GM12878 (cell line): Measurements from ENCODE around the gene WDR74. TPM values are rescaled to one million over a fixed set of nuclear protein-coding genes. Genes with fewer than 3 reads are reported as not detected.
A peak's percentile ranks its signal among the peaks of the same experiment; 100 is the strongest.

Experiments
- FOXK2 ChIP-seq: fragments of 450-650 bp; IDR thresholded peaks from 2 replicates; pipeline ENCODE4 v1.6.1; 2017; ENCODE audit warnings: mild to moderate bottlenecking, moderate library complexity
- FOXM1 ChIP-seq: IDR thresholded peaks from 2 replicates; pipeline ENCODE4 v1.6.1; 2012; ENCODE audit warnings: low read depth, mild to moderate bottlenecking, inconsistent platforms, low read length, moderate library complexity
- GABPA ChIP-seq: IDR thresholded peaks from 2 replicates; pipeline ENCODE4 v1.6.1; 2014; ENCODE audit warnings: antibody characterized with exemption, low read depth, mild to moderate bottlenecking, inconsistent platforms
- HDGF ChIP-seq: fragments of 450-650 bp; IDR thresholded peaks from 2 replicates; pipeline ENCODE4 v1.6.1; 2016; ENCODE audit warnings: antibody characterized with exemption
- IRF4 ChIP-seq: IDR thresholded peaks from 2 replicates; pipeline ENCODE4 v1.6.1; 2011; ENCODE audit warnings: low read depth, low read length
- PAX5 ChIP-seq: IDR thresholded peaks from 2 replicates; pipeline ENCODE4 v1.6.1; 2011; ENCODE audit warnings: low read depth, low read length, borderline replicate concordance
- PKNOX1 ChIP-seq: fragments of 450-650 bp; IDR thresholded peaks from 2 replicates; pipeline ENCODE4 v1.6.1; 2016; ENCODE audit warnings: mild to moderate bottlenecking
- POLR2AphosphoS5 ChIP-seq: IDR thresholded peaks from 2 replicates; pipeline ENCODE4 v1.6.1; 2011; ENCODE audit warnings: mild to moderate bottlenecking, low read length, inconsistent platforms
- POU2F2 ChIP-seq: IDR thresholded peaks from 3 replicates; pipeline ENCODE4 v1.6.1; 2011; ENCODE audit warnings: low read depth, mild to moderate bottlenecking, low read length, borderline replicate concordance
- RBBP5 ChIP-seq: fragments of 200-600 bp; sonication (generic); conservative IDR thresholded peaks from 2 replicates; pipeline ENCODE4 v1.6.1; 2016
- RCOR1 ChIP-seq: conservative IDR thresholded peaks from 2 replicates; pipeline ENCODE4 v1.6.1; 2012; ENCODE audit warnings: low read depth, low read length, improper control_type of control experiment
- SIN3A ChIP-seq: IDR thresholded peaks from 2 replicates; pipeline ENCODE4 v1.6.1; 2012; ENCODE audit warnings: low read depth, low read length, improper control_type of control experiment
- TCF3 ChIP-seq: IDR thresholded peaks from 2 replicates; pipeline ENCODE4 v1.6.1; 2012; ENCODE audit warnings: low read depth, mild to moderate bottlenecking, low read length, borderline replicate concordance; ENCODE audit not compliant: insufficient read depth
- USF1 ChIP-seq: IDR thresholded peaks from 2 replicates; pipeline ENCODE4 v1.6.1; 2011; ENCODE audit warnings: borderline replicate concordance, low read depth, mild to moderate bottlenecking, moderate library complexity, mixed read lengths, low read length; ENCODE audit not compliant: insufficient read depth; ENCODE audit errors: extremely low read length
- YY1 ChIP-seq: IDR thresholded peaks from 2 replicates; pipeline ENCODE4 v1.6.1; 2011; ENCODE audit warnings: low read depth, mild to moderate bottlenecking, low read length
- polyA plus RNA-seq, 11 experiments: library from polyadenylated mRNA; depleted of rRNA in 4 of 11; unstranded in 6 of 11; stranded (reverse) in 5 of 11; fragments of >200 nt; fragmentation: Nextera tagmentation in 4 of 11; fragmentation: Illumina TruSeq in 1 of 11; extraction: Ambion mirVana in 4 of 11; extraction: Trizol in 1 of 11; gene quantifications; 1 replicate in 1 of 11; 2 replicates in 10 of 11; pipeline versions ENCODE4 v1.2.1 to v1.2.3, GENCODE V29; 2011 to 2016; ENCODE audit warnings: inconsistent platforms in 2 of 11, missing spikeins in 2 of 11, low read depth in 1 of 11
- total RNA-seq, 4 experiments: library from RNA; depleted of rRNA in 3 of 4; stranded (reverse); fragments of >200 nt in 3 of 4; fragmentation: Illumina TruSeq in 1 of 4; extraction: Trizol in 1 of 4; gene quantifications; 2 replicates each; pipeline versions ENCODE4 v1.2.1 to v1.2.3, GENCODE V29; 2013 to 2021
- TF ChIP-seq, protein P1 (sequence below): fragments of 450-650 bp; formaldehyde crosslinking; IDR thresholded peaks from 2 replicates; pipeline ENCODE4 v1.4.0; 2022; ENCODE audit warnings: mild to moderate bottlenecking, moderate library complexity
- TF ChIP-seq, protein P2 (sequence below): IDR thresholded peaks from 2 replicates; pipeline ENCODE4 v1.6.1; 2012; ENCODE audit warnings: low read length, inconsistent platforms
- TF ChIP-seq, protein P3 (sequence below): fragments of 450-650 bp; IDR thresholded peaks from 2 replicates; pipeline ENCODE4 v1.6.1; 2016; ENCODE audit warnings: mild to moderate bottlenecking, moderate library complexity, borderline replicate concordance
- TF ChIP-seq, protein P4 (sequence below): IDR thresholded peaks from 2 replicates; pipeline ENCODE4 v1.6.1; 2011; ENCODE audit warnings: low read depth, mild to moderate bottlenecking, low read length, moderate library complexity, borderline replicate concordance; ENCODE audit errors: extremely low read depth

Gene WDR74
- total and polyA plus RNA-seq, 10 of the 15 experiments (the other 5 are each of a cell fraction or from before 2014, with no cell fraction given) = 18.2 to 103 (median 60.7) TPM

- TF ChIP-seq PKNOX1 = peak; percentile 24; the same call in 1 of the 2 replicates
- TF ChIP-seq, protein P1, sequence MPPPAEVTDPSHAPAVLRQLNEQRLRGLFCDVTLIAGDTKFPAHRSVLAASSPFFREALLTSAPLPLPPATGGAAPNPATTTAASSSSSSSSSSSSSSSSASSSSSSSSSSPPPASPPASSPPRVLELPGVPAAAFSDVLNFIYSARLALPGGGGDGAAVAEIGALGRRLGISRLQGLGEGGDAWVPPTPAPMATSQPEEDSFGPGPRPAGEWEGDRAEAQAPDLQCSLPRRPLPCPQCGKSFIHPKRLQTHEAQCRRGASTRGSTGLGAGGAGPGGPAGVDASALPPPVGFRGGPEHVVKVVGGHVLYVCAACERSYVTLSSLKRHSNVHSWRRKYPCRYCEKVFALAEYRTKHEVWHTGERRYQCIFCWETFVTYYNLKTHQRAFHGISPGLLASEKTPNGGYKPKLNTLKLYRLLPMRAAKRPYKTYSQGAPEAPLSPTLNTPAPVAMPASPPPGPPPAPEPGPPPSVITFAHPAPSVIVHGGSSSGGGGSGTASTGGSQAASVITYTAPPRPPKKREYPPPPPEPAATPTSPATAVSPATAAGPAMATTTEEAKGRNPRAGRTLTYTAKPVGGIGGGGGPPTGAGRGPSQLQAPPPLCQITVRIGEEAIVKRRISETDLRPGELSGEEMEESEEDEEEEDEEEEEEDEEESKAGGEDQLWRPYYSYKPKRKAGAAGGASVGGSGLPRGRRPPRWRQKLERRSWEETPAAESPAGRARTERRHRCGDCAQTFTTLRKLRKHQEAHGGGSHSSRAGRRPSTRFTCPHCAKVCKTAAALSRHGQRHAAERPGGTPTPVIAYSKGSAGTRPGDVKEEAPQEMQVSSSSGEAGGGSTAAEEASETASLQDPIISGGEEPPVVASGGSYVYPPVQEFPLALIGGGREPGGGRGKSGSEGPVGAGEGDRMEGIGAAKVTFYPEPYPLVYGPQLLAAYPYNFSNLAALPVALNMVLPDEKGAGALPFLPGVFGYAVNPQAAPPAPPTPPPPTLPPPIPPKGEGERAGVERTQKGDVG = no peak
- no peak for TF ChIP-seq SIN3A
- no peak for TF ChIP-seq USF1
- TF ChIP-seq RBBP5 = no peak
- no peak for TF ChIP-seq PAX5
- no peak for TF ChIP-seq HDGF
- TF ChIP-seq POLR2AphosphoS5 = peak; percentile 28
- TF ChIP-seq, protein P2, sequence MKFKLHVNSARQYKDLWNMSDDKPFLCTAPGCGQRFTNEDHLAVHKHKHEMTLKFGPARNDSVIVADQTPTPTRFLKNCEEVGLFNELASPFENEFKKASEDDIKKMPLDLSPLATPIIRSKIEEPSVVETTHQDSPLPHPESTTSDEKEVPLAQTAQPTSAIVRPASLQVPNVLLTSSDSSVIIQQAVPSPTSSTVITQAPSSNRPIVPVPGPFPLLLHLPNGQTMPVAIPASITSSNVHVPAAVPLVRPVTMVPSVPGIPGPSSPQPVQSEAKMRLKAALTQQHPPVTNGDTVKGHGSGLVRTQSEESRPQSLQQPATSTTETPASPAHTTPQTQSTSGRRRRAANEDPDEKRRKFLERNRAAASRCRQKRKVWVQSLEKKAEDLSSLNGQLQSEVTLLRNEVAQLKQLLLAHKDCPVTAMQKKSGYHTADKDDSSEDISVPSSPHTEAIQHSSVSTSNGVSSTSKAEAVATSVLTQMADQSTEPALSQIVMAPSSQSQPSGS = no peak
- TF ChIP-seq POU2F2 = peak; percentile 46; the same call in 2 of the 3 replicates
- TF ChIP-seq, protein P3, sequence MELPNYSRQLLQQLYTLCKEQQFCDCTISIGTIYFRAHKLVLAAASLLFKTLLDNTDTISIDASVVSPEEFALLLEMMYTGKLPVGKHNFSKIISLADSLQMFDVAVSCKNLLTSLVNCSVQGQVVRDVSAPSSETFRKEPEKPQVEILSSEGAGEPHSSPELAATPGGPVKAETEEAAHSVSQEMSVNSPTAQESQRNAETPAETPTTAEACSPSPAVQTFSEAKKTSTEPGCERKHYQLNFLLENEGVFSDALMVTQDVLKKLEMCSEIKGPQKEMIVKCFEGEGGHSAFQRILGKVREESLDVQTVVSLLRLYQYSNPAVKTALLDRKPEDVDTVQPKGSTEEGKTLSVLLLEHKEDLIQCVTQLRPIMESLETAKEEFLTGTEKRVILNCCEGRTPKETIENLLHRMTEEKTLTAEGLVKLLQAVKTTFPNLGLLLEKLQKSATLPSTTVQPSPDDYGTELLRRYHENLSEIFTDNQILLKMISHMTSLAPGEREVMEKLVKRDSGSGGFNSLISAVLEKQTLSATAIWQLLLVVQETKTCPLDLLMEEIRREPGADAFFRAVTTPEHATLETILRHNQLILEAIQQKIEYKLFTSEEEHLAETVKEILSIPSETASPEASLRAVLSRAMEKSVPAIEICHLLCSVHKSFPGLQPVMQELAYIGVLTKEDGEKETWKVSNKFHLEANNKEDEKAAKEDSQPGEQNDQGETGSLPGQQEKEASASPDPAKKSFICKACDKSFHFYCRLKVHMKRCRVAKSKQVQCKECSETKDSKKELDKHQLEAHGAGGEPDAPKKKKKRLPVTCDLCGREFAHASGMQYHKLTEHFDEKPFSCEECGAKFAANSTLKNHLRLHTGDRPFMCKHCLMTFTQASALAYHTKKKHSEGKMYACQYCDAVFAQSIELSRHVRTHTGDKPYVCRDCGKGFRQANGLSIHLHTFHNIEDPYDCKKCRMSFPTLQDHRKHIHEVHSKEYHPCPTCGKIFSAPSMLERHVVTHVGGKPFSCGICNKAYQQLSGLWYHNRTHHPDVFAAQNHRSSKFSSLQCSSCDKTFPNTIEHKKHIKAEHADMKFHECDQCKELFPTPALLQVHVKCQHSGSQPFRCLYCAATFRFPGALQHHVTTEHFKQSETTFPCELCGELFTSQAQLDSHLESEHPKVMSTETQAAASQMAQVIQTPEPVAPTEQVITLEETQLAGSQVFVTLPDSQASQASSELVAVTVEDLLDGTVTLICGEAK = no peak
- TF ChIP-seq FOXK2 = no peak
- TF ChIP-seq GABPA = no peak
- TF ChIP-seq TCF3 = no peak
- TF ChIP-seq RCOR1 = no peak
- TF ChIP-seq, protein P4, sequence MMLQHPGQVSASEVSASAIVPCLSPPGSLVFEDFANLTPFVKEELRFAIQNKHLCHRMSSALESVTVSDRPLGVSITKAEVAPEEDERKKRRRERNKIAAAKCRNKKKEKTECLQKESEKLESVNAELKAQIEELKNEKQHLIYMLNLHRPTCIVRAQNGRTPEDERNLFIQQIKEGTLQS = no peak
- TF ChIP-seq FOXM1 = peak; percentile 6; the same call in 1 of the 2 replicates
- no peak for TF ChIP-seq YY1
- no peak for TF ChIP-seq IRF4
Measured at GRCh38 chr11:62851807-62852522, 12.6 kb upstream of the WDR74 start (continued).
